GM21390 (cell line): ENCODE measurements around the gene NUDT1.

Experiments
- ATAC-seq: cut with Tn5 transposase; IDR thresholded peaks from one replicate; pipeline ENCODE4 v1.9.1; 2021; ENCODE audit not compliant: unreplicated experiment

Gene NUDT1

DNA sequence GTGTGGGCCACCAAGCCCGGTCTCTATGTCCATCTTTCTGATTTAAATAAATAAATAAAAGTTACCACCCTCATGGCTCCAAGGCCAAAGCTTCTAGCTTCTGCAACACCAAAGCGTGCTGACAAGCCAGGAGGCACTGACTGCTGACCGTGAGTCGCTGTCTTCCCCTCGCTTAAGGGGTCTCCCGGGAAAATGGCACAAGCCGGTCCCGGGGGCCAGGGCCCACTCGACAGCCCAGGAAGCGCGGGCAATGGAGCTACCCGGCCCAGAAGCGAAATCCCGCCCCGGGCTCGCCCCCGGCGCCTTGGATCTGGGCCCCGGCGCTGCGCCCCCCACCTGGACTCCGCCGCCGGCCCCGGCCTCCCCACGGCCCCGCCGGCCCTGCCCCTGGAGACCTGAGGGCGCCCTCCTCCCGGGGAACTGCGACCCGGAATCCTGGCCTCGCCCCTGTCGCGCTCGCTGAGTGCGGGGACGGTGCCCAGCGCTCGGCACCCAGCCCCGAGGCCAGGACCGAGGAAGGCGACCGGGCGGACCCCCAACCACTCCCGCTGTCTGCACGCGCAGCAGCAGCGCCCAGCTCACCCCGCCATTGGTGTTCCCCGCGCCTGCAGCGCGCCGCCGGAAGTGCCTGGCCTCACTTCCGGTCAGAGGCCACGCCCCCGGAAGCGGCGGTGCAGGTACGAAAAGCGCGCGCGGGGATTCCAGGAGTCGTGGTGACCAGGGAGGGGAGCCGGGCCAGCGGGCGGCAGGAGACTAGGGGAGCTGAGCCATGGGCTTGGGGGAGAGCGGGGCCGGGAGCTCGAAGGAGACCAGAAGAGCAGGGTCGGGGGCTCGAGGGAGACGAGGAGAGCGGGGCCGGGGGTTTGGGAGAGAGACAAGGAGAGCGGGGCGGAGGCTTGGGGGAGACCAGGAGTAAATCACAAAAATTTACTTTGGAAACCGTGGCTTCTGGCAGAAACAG lies at the start of gene NUDT1, which contains the start of gene MRM2:
NUDT1 (plus strand) TSS at position 647 of the 961 bp plus-strand sequence. CDS start 2,349 bp downstream, outside the sequence.
MRM2 (minus strand) TSS at position 626 of the 961 bp plus-strand sequence; CDS start at position 590, 36 bp downstream.
- peak; percentile 79 for ATAC-seq

DNA sequence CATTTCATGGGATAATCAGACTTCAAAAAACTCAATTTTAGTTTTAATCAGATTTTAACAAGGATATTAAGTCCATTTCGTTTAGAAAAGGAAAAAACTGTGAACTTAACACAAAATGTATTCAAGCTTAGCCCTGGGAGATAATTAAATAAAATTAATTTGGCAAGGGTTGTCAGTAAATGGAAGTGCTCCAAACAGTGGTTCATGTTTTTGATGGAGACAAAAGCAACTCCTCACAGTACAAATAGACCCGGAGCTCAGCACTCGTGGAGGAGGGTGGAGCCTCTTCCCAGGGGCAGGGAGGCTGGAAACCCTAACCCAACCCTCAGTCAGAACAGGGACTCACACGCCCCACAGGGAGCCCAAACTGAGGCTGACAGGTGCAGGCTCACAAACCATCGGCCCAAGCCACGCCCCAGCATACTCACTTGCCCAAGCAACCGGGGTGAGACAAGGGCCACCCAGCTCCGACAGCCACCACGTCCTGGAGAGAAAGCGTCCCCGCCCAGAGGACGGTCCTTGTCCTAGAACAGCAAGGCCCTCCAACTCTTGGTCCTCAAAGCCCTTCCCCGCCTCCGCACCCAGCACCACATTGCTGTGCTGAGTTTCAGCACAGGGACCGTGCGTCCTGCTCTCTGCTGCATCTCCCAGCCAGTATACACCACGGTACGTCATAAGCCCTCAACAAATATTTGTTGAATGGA lies 49.0 kb upstream of the NUDT1 start:
- ATAC-seq = no peak

DNA sequence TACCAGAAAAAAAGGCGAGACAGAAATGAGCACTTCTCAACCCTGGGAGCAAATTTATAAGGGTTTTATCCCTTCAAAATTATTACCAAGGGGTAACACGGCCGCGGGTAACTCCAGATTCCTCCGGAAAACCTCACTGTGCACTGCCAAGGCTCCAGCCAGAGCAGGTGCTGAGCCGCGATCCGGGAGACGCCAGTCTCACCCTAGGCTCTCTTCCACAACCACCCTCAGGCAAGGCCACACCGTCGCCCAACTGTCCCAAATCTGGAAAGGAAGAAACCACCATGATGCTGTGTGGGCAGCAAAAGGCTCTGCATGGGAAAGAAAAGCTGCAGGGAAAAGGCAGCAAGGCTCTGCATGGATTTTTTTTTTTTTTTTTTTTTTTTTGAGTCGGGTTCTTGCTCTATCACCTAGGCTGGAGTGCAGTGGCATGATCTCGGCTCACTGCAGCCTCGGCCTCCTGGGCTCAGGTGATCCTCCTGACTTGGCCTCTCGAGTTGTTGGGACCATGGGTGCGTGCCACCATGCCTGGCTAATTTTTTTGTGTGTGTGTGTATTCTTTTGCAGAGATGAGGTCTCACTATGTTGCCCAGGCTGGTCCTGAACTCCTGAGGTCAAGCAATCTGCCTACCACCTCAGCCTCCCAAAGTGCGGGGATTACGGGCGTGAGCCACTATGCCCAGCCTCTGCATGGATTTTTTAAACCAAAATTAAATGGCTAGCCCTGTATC lies 48.3 kb upstream of the NUDT1 start:
- ATAC-seq = no peak

DNA sequence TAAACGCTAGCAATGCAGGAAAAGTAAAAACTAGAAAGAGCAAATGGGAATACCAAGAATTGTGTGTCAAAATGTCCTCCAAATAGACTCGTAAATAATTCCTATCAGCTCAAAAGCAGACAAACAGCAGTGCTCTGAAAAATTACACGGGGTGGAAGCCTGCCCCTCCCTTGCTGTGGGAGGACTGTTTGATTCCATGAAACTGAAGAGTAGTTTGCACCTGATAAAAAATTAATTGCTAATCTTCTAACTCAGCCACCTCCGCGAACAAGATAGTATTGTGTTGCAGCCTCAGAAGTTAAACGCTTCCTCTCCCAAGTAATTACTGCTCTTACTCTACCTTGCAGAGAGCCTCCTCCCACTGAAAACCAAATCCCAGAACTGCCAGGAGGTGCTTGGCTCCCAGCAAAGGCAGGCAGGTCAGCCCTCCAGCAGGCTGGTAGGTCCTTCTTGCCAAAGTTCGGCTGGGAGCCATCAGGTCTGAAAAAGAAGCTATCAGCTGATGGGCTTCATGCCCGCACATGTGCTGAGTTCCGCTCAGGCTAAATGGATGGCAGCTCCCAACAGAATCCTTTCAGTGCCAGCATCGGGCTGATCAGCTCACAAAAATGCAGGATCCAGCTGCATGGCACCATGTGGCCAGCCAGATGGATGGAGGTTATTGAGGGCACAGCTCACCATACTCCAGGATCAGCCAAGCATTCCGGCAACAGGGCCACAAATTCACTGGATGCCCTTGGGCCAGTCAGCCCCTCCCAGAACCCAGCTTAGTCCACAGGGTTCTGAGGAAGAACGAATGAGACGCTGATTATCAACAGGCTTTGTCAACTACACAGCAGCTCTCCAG lies 46.4 kb upstream of the NUDT1 start:
- ATAC-seq = no peak

DNA sequence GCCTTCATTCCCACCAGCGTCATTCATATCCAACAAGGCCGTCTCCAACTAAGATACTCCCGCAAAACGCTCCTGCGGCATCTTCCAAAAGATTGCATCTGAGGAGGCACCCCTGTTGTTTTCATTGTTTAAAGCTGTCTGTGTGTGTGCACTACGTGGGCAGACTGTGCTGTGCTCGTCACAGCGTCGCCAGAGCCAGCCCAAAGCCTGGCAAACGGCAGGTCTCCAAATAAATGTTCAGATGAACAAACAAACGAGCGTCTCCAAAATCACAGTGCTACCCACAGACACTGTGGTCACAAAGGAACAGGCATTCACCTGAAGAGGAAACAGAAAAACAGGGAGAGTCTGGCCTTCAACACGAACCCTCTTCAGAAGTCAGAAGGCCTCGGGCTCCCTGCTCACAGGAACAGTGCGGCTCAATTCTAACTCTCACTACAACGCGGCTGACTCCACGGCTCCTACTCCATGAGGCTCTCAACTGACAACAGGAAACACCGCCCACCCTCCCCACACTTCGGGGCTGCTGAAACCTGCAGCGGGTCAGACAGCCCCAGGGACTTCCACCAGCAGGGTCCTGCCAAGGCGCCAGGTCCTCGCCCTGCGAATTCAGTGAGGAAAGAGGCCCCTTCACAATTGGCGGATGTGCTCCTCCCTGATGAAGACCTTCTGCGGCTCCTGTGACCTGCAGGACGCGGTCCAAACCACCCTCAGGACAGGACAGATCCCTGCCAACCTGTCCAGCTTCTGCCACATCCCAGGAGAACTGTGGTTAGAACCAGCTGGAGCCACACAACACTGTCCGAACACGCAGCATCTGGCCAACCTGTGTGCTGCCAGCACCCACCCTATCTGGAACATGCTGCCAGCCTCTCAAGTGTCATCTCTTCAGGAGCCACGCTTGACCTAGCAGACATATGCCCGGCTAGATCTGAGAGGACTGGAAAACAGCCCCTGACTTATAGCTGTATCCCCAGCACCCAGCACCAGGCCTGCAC lies 45.3 kb upstream of the NUDT1 start:
- ATAC-seq = no peak

DNA sequence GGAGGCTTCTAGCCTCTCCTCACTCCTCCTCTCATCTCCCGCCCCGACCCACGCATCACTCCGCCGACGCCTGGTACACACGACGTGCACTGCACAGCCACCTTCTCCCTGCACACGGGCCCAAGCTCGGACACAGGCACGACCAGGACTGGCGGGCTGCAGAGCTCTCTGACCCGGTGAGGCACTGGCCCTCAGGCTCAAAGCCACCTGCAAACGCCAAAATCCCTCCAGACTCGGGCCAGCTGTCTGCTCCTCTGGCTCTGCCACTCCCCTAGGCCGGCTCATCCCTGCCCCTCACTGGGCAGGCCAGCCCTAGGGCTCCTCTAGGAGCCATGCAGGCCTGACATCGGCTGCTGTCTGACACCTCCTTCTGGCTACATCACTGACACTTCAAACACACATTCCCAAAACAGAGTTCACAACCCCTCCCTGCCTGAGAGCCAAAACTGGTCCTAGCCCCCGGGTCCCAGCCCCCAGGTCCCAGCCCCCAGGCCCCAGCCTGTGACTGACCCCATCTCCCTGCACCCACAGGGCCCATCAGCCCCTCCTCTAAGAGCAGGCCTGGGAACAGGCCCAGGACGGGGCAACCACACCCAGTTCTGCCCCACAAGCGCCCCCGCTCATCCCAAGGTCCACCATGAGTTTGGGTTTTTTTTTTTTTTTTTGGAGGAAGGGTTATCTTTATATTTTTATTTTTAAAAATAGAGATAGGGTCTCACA lies 44.4 kb upstream of the NUDT1 start:
- ATAC-seq = no peak

DNA sequence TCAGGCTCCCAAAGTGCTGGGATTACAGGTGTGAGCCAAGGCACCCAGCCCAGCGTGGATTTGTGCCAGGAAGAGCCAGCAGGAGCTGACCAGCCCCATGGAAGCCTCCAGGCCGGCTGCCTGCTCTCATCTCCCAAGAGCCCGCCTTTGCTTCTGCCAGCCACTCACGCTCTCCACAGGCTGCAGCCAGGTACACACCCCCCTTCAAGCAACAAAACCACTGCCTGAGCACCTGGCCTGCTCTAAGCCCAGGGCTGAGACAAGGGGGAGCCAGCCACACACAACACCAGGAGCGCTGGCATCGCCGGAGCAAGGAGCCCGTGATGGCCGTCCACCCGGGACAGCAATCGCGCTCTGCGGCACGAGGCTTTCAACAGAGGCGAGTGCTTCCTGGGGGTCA lies 43.8 kb upstream of the NUDT1 start:
- no peak for ATAC-seq

DNA sequence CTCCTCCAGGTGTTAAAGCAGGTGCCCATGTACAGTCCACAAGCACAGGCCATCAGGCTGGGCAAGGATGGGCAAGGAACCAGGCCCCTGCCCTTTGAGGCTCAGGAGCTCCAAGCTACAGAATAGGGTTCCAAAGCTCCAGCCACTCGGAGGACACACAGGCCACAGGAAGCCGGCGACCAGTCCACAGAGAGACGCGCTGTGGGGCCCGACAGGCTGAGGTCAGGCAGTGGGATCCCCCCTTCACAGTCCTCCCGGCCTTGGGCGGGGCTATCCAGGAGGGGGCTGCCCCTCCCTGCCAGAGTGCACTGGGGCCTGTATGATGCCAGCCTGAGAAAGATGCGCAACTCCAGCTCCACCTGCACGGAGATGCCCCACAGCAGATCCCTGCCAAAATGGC lies 43.3 kb upstream of the NUDT1 start:
- no peak for ATAC-seq

DNA sequence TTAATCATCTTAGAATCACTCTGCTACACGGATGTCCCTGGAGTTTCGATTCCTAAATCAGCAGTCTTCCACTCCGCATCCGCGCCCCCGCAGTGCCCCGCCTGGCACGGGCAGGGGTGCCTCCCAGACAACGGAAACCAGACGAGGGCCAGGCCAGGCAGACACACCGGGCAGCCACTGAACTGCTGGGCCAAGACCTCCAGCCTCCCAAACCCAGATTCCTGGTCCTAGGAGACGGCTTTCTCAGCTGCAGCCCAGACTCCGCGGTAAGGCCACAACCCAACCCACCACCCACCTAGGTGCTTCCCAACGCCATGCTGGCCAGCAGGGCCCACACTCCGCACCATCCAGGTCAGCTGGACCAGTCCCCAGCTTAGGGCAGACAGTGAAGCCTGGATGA lies 42.5 kb upstream of the NUDT1 start:
- no peak for ATAC-seq

DNA sequence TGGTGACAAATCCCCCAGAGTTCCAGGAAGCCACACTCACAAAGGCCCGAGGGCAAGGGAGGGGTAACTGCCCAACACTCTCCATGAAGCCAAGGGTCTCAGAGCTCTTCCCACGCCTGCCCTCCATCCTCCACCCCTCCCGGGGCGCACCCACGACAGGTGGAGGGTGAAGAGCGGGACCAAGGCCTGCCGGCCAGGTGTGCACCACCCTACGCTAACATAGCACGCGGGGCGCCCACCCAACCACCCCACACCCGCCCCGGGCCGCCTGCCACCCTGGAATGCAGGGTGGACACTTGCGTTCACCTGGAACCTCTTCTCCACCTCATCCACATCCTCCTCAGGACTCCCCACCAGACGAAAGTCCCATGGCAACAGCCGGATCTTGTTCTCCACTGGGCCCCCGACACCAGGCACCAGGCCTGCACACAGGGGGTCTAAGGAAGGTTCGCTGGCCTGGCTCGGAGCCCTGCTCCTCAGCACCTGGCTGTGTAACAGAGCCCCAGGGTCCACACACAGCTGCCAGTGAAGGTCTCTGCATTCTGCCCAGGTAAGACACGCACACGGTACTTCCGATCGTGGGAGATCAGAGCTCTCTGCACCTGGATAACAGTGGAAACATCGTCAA lies 42.0 kb upstream of the NUDT1 start:
- ATAC-seq = no peak

DNA sequence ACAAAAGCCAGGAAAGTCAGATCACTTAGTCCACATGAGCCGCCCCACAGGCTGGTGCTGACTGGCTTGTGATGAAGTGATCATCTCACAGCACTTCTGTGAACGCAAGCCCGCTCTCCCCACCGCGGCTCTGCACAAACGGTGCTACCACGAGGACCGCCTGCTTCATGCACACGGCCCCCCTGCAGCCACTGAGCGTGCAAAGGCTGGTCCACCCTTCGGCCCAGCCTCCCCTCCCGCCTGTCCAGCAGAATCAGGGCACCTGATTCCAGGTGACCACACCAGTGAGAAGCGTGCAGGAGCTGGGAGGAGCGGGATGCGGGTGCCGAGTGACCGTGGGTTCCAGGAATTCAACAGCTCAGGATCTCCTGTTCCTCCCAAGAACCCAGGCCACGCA lies 41.4 kb upstream of the NUDT1 start:
- no peak for ATAC-seq

DNA sequence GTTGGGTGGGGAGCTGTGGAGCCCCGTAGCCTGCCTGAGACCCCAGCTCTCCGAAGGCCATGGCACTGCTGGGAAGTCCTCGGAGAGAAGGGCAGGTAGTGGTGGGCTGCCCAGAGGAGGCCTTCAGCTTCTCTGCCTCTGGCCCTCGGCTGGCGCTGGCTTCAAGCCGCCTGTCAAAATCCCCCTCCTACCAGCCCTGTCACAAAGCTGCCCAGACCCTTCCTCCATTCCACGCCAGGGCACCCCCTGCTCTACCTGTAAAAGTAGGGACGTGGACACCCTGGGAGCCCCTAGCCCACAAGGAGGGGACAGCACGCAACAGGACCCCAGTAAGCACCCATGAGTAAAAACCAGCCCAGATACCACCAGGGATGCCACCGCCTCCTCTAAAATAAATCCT lies 40.9 kb upstream of the NUDT1 start:
- no peak for ATAC-seq

DNA sequence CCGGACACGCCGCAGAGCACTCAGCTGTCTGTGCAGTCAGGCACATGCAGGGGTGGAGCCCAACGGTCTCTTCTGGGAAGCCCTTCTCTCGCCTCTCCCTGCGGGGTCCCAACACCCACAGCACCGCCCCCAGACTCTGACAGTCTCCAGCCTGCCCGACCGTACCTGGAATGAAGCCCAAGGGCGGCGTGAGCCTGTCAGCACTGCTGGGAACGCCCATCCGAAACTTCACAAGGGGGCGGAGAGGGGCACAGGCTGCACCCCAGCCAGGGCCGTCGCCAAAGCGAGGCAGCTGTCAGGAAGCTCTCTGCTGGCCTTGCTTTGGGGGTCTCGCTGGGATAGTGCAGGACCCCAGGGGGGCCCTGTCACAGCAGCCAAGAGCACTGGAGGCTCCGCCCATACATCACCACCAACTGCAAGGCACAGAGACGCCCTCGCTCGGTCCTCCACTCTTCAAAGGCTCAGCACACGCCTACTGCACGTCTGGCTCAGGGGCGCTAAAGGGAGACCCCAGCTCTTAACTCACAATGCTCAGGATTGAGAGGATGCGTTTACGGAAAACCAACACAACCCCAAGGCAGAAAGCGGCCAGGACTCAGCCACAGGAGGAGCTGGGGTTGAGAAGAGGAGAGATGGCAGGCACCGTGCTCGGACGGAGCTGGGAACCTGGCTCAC lies 40.2 kb upstream of the NUDT1 start:
- no peak for ATAC-seq

DNA sequence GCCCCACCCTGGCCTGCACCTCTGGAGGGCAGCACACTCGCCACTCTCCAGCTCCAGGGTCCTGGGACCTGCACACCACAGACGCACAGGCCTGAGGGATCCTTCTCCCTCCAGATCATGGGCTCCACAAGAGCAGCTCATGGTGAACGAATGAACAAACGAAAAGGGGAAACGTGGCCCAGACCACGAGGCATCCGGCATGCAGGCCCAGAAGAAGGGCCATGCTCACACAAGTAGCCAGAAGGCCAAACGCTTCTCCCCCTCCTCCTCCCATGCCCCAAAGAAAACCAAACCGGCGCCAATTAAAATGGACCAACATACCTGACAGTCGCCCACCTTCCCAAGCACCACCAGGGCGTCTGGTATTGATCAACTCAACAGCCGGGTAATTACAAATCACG lies 39.7 kb upstream of the NUDT1 start:
- no peak for ATAC-seq

DNA sequence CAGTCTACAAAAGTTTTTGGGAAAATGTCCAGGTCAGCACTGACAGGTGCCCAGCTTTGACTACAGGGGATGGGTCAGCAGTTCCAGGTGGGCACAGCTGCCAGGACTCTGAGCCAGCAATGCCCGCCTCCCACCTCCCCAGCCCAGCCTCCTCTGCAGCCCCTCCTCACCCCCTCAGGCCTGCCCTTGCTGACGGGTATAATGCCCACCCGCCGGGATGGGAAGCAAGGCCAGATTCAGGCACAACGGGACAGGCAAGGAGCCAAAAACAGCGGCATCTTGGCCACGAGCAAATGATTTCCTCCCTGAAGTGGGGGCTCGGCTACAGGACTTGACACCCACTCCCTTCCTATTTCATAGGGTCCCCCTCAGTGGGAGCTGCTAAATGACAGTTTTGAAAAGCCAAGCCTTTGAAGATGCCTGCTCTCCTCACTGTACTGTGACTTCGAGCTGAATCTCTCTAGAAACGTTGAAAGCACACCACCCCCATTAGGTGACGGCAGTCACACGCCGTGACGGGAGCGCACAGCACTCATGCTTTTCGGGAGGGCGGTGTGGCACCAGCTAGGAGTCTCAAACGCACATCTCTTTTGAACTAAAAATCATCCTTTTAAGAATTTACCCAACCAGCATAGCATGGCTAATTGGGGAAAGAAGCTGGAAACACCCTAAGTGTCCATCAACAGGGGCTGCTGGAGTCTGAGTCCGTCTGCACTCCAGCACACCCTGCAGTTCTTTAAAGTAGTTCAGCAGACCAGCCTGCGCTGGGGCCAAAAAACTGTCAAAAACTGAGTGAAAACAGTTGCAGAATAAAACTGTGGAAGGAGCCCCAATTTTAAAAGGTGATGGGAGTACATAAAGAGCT lies 38.9 kb upstream of the NUDT1 start:
- no peak for ATAC-seq

DNA sequence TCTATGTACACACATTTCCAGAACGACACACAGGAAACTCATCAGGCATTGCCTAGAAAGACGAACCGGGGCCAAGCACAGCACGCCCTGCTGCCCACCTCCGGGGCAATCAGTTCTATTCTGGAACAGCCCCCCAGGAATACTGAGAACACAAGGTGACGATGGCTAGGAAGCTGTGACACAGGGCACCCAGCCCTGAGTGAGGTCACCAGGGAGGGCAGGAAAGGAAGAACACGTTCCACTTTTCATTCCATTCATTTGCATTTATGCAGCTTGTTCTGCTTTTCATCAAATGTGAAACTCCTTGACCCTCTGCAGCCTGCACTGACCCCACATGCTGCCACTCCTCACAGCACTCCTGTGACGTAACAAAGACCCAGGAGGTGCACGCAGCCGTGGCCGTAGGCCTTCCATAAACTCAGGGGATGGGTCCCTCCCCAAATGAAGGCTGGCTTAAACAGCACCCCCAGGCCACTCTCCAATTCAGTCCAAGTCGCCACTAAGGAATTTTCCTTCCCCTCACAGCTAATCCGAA lies 38.2 kb upstream of the NUDT1 start:
- no peak for ATAC-seq
